HFF-Myc (cell line): Measurements from ENCODE around the gene CIROP.

Experiments
- DNase-seq: peaks from one replicate; pipeline ENCODE4 v3.0.0-alpha.2; 2011; ENCODE audit warnings: low read depth; ENCODE audit errors: extremely low read depth
- H3K4me3 ChIP-seq: replicated peaks from 2 replicates; pipeline ENCODE4 v1.5.1; 2011; ENCODE audit warnings: low read depth, mild to moderate bottlenecking, control low read depth, low read length
- TF ChIP-seq, protein P1 (sequence below): IDR thresholded peaks from 2 replicates; pipeline ENCODE4 v1.5.1; 2012; ENCODE audit warnings: mild to moderate bottlenecking, low read depth, low read length, control low read depth; ENCODE audit errors: missing control alignments

CIROP gene

DNA sequence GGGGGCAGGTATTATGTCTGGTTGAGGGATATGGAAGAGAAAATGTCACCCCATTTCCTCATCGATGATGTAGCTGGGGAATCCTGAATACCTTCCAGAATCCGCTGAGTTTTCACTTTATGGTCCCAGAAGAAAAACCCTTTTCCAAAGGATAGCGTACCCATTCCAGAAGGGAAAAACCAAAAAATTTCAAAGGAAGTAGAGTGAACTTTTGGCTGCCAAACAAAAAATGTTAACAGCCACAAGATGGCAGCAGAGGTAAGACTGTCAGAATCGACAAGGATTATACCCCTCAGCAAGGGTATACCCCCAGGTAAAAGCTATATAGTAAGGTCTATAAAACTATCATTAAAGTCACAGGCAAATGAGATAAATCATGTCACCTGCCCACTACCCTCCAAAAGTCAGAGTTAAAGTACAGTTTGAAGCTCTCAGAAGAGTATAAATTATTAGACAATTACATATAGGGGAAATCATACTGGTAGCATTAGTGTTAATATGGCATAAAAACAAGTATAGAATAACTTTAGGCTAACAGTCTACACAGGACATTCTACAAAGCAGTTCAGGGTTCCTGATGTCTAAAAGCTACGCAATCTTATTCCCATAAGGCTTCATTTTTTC is 27.9 kb downstream of the CIROP start:
- TF ChIP-seq, protein P1, sequence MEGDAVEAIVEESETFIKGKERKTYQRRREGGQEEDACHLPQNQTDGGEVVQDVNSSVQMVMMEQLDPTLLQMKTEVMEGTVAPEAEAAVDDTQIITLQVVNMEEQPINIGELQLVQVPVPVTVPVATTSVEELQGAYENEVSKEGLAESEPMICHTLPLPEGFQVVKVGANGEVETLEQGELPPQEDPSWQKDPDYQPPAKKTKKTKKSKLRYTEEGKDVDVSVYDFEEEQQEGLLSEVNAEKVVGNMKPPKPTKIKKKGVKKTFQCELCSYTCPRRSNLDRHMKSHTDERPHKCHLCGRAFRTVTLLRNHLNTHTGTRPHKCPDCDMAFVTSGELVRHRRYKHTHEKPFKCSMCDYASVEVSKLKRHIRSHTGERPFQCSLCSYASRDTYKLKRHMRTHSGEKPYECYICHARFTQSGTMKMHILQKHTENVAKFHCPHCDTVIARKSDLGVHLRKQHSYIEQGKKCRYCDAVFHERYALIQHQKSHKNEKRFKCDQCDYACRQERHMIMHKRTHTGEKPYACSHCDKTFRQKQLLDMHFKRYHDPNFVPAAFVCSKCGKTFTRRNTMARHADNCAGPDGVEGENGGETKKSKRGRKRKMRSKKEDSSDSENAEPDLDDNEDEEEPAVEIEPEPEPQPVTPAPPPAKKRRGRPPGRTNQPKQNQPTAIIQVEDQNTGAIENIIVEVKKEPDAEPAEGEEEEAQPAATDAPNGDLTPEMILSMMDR = peak; percentile 65
- H3K4me3 ChIP-seq = no peak overlapping the region
- no peak for DNase-seq

DNA sequence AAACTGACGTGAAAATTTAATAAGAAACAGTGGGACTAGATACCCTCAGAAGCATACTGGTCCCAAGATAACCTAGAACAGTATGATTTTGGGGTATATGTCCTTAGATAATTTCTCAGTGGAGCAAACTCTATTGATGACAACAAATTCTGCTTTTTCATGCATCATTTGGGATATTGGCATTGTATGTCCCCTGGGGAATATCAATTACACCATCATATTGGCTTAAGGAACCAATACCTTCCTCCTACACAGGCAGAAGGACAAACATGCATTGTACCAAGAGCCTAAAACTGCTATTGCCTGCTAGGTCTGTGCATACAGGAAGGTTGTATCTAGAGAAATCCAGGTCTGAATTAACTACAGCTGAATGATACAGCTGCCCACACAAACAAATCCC is 29.9 kb downstream of the CIROP start:
- TF ChIP-seq, protein P1 = no peak
- DNase-seq = no peak
- no peak overlapping the region for H3K4me3 ChIP-seq

DNA sequence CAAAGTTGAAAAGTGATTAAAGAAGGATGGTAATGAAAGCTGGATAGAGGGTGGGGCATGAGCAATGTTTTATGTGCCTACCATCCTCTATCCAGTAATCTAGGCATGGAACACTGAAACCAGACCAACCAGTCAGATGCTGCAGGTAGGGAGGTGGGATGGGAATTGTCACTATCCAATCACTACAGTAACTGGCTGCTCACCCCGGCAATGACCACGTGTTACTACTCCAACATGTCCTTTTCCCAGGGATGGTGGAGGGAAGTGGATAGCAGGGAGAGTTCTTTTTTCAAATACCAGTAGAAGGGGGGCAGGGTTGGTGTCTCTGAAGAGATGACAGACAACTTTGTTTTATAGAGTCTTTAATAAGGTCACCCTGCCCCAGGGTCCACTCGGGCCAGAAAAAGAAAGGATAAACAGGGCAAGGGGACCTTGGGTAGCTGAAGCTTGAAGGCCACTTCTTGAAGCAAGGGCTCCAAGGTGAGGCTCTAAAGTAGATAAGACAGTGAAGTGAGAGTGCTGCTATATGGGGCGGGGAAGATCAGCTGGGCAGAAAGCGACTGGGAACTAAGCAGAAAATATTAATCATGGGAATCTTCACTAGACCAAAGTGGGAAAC is 32.8 kb downstream of the CIROP start:
- DNase-seq = no peak
- TF ChIP-seq, protein P1 = no peak

DNA sequence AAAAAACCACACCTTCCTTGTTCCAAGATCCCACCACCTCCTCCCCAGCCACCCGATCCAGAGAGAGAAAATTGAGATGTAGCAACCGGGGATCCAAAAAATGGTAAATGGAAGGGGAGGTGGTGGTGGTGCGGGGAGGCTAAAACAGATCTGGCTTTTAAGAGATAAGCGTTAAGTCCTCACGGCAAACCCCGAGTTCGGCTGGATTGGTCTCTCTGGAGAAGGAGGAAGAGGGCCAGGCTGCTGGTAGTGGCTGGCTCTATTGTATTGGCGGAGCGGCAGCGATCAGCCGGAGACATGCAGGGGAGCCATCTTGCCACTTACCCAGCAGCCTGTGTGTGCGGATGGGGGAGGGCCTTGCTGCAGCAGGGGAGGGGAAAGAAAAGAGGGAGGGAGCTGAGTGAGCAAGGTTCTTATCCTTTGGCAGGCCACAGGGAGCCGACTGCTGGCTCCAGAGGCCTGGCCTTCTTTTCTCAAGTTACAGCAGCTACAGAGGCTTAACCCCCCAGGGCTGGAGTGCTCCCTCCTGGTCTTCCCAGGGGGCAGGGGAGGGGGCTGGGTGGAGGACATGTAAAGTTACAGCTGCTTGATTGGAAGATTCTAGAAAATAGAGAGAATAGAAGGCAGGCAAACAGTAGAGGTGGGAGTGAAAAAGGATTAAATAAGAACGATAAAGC is 33.4 kb downstream of the CIROP start:
- TF ChIP-seq, protein P1 = no peak
- peak overlapping the region; percentile 79 for H3K4me3 ChIP-seq
- DNase-seq = peak; percentile 87

More for the DNA sequence above, 32.8 kb downstream of the CIROP start:
- H3K4me3 ChIP-seq = peak overlapping the region; percentile 79

DNA sequence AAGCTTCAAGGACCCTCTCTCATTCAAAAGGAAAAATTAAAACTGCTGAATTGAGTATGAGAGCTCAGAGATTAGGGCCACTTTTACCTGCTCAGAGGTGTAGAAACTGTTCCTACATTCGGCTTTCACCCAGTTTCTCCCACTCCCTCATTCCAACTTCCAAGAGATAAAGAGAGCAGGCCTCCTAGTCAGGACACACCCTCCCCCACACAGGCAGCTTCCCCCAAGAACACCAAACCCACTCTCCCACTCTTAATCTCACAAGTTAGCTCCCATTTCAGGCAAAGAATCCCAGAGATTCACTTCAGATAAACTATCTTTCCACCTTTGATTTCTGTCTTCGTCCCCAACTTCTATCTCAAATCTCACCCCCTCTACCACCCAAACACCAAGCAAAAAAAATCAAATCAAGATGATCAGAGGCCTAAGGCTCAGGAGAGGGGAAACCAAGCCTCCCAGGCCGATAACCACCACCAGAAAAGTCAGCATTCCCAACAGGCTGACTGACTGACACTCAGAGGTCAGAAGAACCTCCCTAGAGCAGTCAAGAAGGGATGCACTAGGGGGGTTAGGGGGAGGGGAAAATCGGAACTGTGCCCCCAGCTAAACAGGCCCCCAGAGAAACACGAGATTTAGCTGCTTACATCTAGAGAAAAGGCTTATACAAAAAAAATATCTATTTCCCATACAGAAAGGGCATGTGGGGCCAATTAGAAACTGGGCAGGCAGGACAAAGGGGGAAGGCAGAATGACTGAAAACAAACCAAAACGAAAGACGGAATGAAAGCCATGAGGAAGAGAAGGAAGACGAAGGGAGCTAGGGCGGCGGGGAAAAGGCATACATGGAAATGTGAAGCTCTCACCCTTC is 34.3 kb downstream of the CIROP start:
- peak overlapping the region; percentile 79 for H3K4me3 ChIP-seq
- TF ChIP-seq, protein P1 = no peak
- no peak for DNase-seq

DNA sequence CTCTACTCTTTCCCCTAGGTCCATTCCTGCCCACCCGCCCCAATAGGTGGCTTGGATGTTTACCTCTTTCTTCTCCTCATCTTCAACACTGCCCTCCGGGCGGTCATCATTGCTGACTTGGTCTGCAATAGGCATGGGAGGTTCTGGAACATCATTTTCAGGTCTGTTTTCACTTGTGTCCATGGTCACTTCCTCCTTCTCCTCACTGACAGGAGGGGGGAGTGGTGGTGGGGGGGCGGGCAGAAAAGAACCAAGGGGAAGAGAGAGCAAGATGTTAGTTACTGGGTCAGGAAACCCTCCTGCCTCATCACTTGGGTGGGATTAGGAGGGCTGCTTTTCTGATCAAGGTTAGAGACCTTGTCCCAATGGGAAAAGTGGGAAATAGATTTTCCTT is 35.4 kb downstream of the CIROP start:
- TF ChIP-seq, protein P1 = no peak
- H3K4me3 ChIP-seq = peak overlapping the region; percentile 79

More for the DNA sequence above, 35.4 kb downstream of the CIROP start:
- DNase-seq = no peak
